Aorta (tissue), 5 donors: Measurements from ENCODE around the gene SORBS1. TPM values are rescaled to one million over a fixed set of nuclear protein-coding genes. Genes with fewer than 3 reads are reported as not detected.

Experiments
- ATAC-seq: fragments of 200-7000 bp; cut with Tn5 transposase; one replicate; pipeline ENCODE4 v1.9.1; 2022; ENCODE audit warnings: moderate library complexity; ENCODE audit not compliant: low FRiP score
- DNase-seq, 2 donors: peaks; one replicate each; pipeline ENCODE4 v3.0.0-alpha.2; 2020
- H3K27ac ChIP-seq, 2 donors: one replicate each; pipeline ENCODE4 v1.5.1; 2013; ENCODE audit warnings: low read length in 2 of 2, mild to moderate bottlenecking in 2 of 2, moderate library complexity in 2 of 2, control low read depth in 1 of 2, inconsistent platforms in 1 of 2, low read depth in 1 of 2
- H3K27me3 ChIP-seq, 2 donors: one replicate each; pipeline ENCODE4 v1.6.1; 2013; ENCODE audit warnings: control low read depth in 1 of 2, low read length in 1 of 2, mild to moderate bottlenecking in 1 of 2, moderate library complexity in 1 of 2; ENCODE audit not compliant: insufficient read depth in 2 of 2, control insufficient read depth in 1 of 2
- H3K36me3 ChIP-seq, 2 donors: one replicate each; pipeline ENCODE4 v1.6.1; 2013; ENCODE audit warnings: control low read depth in 1 of 2, low read length in 1 of 2, mild to moderate bottlenecking in 1 of 2; ENCODE audit not compliant: insufficient read depth in 2 of 2, control insufficient read depth in 1 of 2
- H3K4me1 ChIP-seq, 2 donors: one replicate each; pipeline ENCODE4 v1.6.1; 2013; ENCODE audit warnings: low read length in 2 of 2, control low read depth in 1 of 2, mild to moderate bottlenecking in 1 of 2, moderate library complexity in 1 of 2; ENCODE audit not compliant: insufficient read depth in 2 of 2, control insufficient read depth in 1 of 2
- H3K4me3 ChIP-seq, 2 donors: one replicate each; pipeline ENCODE4 v1.5.1; 2013; ENCODE audit warnings: low read length in 2 of 2, control low read depth in 1 of 2, mild to moderate bottlenecking in 1 of 2
- H3K9me3 ChIP-seq: one replicate; pipeline ENCODE4 v1.6.1; 2013; ENCODE audit warnings: mild to moderate bottlenecking, low read length; ENCODE audit not compliant: control insufficient read depth
- WGBS, 2 donors: extraction: QIAGEN DNeasy Blood & Tissue Kit; methylation state at CpG; one replicate each; pipeline ENCODE4 v1.1.7; 2013; 5-methylcytosine and 5-hydroxymethylcytosine counted together
- intact Hi-C, 2 donors: fragments of 100-400 bp; cut with DNase I; formaldehyde crosslinking; loops; one replicate each; pipeline versions ENCODE4 v1.14.2 to v1.15.0; 2022
- polyA plus RNA-seq, 2 donors: library from polyadenylated mRNA; stranded (reverse); fragments of 200-250 nt; gene quantifications; one replicate each; pipeline ENCODE4 v1.2.3, GENCODE V29; 2013
- total RNA-seq, 2 donors: library from RNA; stranded (reverse); fragmentation: NEBNext Ultra II Directional; extraction: Animal tissue kit (Norgen Biotek cat#: 25700); gene quantifications; one replicate each; pipeline ENCODE4 v1.2.1, GENCODE V29; 2021
- donor health status: healthy with polysubstance abuse.
- donor health status: Bipolar disorder and iron deficiency.
- donor health status: DM: no; HTN: no; CAD: no.
- donor health status: DM: no; HTN: no; CAD: no.
- donor health status: DM: yes; HTN: yes; CAD: no.

The SORBS1 gene
- total and polyA plus RNA-seq, 4 donors: 371 to 1,478 (median 482) TPM

DNA sequence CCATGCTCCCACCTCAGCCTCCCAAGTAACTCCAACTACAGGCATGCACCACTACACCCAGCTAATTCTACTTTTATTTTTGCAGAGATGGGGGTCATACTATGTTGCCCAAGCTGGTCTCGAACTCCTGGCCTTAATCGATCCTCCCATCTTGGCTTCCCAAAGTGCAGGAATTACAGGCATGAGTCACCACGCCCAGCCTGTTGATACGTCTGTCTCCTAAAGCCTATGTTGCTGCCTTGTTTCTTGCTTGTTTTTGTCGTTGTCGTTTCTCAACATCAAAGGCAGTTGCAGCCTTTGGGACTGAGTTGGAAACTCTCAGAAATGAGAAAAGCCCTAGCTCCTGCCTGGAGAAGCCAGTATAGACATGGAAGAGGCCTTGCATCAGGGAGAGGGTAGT is 49.9 kb downstream of the SORBS1 start:
- peaks cover 0 to 2% of the 10 kb centered on the region in 2 donors for H3K36me3 ChIP-seq
- 22 to 32% methylated on average over 6 of the region's 6 CpGs for WGBS, 2 donors
- DNase-seq (no peak), ATAC-seq (no peak)
- intact Hi-C loops: loop anchor here in 1 of 2 donors (5.0 kb wide), 1 partner anchor 34 kb away; no protein-coding TSS in a partner anchor
- H3K9me3 ChIP-seq: no peaks in the 10 kb centered on the region
- H3K27me3 ChIP-seq: no peaks in the 10 kb centered on the region
- peaks cover 3 to 8% of the 10 kb centered on the region in 2 donors for H3K4me1 ChIP-seq
- peak overlapping the region; percentile 54 to 91 for H3K27ac ChIP-seq
- H3K4me3 ChIP-seq: no peak overlapping the region

DNA sequence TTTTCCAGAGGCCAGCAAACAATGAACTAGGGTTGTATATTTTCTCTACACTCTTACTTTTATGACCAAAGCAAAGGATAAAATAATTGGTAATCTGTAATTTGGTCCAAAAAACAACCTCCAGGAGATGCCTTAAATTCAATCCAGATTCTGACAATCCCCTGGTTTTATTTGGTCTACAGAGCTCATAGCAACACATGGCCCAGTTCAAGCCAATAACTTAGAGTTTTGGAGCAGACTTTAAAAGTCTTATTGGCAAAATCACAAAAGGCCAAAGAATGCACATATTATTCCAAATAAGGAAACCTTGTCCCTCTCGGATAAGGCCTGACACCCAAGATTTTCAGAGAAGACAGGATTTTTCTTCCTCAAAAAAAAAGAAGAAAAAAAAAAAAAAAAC is 51.9 kb downstream of the SORBS1 start:
- ATAC-seq: no peak
- no peaks in the 10 kb centered on the region for H3K36me3 ChIP-seq
- peak overlapping the region; percentile 98 for H3K27ac ChIP-seq
- no peak overlapping the region for H3K4me3 ChIP-seq
- 0 to 6% methylated on average over 1 of the region's 1 CpG for WGBS, 2 donors
- H3K4me1 ChIP-seq: peaks cover 2 to 8% of the 10 kb centered on the region in 2 donors
- H3K9me3 ChIP-seq: no peaks in the 10 kb centered on the region
- H3K27me3 ChIP-seq: no peaks in the 10 kb centered on the region
- intact Hi-C loops: loop anchor here in 1 of 2 donors (10.0 kb wide), 1 partner anchor 46 kb away; no protein-coding TSS in a partner anchor
- no peak for DNase-seq

DNA sequence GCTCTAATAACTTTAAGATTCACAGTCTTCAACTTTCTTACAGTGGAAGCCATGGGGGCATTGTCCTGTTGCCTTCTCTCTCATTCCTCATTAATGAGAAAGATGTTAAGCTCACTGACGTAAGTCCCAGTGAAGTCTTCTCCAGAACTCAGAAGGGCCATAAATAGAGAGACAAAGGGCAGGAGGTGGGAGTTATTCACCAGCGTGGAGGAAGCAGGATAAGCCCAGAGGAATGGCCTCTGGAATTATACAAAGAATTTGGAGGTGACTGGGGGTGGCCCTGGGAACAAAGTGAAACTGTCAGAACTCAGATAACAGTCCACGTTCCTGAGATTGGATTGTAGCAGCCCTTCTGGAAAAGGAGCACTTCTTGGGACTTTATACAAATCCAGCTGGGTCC is 52.4 kb downstream of the SORBS1 start:
- 3 to 4% methylated on average over 3 of the region's 3 CpGs for WGBS, 2 donors
- no peak overlapping the region for H3K4me3 ChIP-seq
- intact Hi-C loops: loop anchor here in 1 of 2 donors (10.0 kb wide), 1 partner anchor 46 kb away; no protein-coding TSS in a partner anchor
- peak overlapping the region; percentile 98 for H3K27ac ChIP-seq
- peaks cover 6 to 10% of the 10 kb centered on the region in 2 donors for H3K4me1 ChIP-seq
- H3K9me3 ChIP-seq: no peaks in the 10 kb centered on the region
- no peak for DNase-seq
- peak; percentile 20 for ATAC-seq
- H3K27me3 ChIP-seq: no peaks in the 10 kb centered on the region
- no peaks in the 10 kb centered on the region for H3K36me3 ChIP-seq

DNA sequence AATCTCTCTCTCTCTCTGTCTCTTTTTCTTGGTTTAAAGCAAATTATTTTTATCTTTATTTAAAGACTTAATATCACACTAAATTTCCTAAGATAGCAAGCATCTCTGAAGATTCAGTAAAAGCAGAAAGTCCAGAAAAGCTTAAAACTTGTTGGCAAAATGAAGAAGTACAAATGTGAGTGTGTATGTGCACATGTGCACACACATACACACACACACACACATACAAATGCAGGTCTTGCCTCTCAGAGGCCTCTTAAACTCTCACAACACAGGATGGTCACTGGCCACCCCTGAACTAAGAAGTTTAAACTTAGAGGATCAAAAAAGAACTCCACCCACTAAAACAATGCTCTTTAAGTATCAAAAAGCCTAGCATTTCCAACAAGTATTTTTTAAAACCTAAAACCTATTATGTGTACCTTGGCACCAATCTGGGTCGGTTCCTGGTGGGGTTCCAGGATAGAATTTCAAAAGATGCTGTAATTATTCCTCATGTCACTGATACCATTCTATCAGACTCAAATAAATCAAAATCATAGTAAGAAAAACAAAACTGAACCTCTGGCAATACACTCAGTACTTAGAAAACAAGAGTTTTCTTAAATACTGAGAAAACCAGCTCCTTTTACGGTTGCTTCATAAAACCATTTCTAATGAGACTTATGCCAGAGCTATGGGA is 55.0 kb downstream of the SORBS1 start:
- DNase-seq: no peak
- intact Hi-C loops: loop anchor here in 1 of 2 donors (10.0 kb wide), 1 partner anchor 49 kb away; no protein-coding TSS in a partner anchor
- Histone ChIP-seq H3K36me3 (peaks cover 0 to 3% of the 10 kb centered on the region in 2 donors), H3K27ac (peak overlapping the region; percentile 70 to 86), H3K4me1 (peaks cover 9 to 15% of the 10 kb centered on the region in 2 donors), H3K9me3 (no peaks in the 10 kb centered on the region), H3K27me3 (no peaks in the 10 kb centered on the region), H3K4me3 (no peak overlapping the region)
- ATAC-seq: peak; percentile 2
- WGBS, 2 donors: 2 to 5% methylated on average over 2 of the region's 2 CpGs

DNA sequence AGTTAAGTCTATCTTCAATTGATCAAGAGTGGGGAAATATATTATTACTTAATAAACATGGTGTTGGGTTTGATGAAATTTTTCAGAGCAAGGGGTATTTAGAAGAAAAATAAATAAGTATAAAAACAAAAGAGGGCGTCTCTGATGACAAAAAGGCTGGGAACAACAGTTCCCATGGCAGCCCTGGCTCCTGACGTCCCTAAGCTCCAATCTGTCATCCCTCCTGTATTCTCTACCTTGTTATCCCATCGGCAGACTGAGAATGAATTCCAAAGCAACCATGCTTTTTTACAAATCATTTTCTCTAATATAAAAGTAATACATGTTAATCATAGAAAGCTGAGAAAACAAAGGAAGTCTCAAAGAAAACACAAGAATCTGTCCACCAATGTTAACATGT is 55.5 kb downstream of the SORBS1 start:
- intact Hi-C loops: loop anchor here in 1 of 2 donors (10.0 kb wide), 1 partner anchor 49 kb away; no protein-coding TSS in a partner anchor
- Histone ChIP-seq H3K27me3 (no peaks in the 10 kb centered on the region), H3K27ac (peak overlapping the region; percentile 43 to 54), H3K4me1 (peaks cover 9 to 15% of the 10 kb centered on the region in 2 donors), H3K4me3 (no peak overlapping the region), H3K9me3 (no peaks in the 10 kb centered on the region), H3K36me3 (peaks cover 0 to 3% of the 10 kb centered on the region in 2 donors)
- ATAC-seq (no peak), DNase-seq (no peak)
- WGBS, 2 donors: 5 to 6% methylated on average over 3 of the region's 3 CpGs

DNA sequence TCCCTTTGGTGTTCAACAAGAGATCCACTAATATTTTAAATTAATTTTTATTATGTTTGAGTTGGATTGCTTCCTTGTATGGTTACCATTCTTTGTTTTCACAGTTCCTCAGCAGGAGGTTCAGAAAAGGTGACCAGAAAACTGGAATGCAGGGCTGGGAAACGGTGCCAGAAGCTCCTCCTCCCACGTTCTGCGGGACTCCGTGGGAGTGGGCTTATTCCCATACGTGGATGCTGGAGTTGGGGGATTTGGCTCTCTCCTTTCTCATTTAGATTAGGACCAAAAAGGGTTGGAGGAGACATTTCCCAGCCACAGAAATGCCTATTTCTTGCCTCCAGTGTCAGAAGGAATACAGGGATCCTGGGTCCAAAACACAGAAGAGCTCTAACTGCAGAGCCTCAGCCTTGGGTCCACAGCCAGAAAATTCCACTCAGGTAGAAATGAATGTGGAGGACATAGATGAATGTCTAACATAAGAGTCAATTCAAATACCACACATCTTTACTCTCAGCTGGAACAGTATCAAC is 56.0 kb downstream of the SORBS1 start:
- H3K36me3 ChIP-seq: peaks cover 0 to 3% of the 10 kb centered on the region in 2 donors
- no peak overlapping the region for H3K4me3 ChIP-seq
- ATAC-seq (no peak), DNase-seq (no peak)
- peak overlapping the region; percentile 54 to 93 for H3K27ac ChIP-seq
- H3K4me1 ChIP-seq: peaks cover 9 to 15% of the 10 kb centered on the region in 2 donors
- no peaks in the 10 kb centered on the region for H3K27me3 ChIP-seq
- WGBS, 2 donors: 4 to 7% methylated on average over 5 of the region's 5 CpGs
- intact Hi-C loops: loop anchor here in 1 of 2 donors (10.0 kb wide), 1 partner anchor 50 kb away; no protein-coding TSS in a partner anchor
- no peaks in the 10 kb centered on the region for H3K9me3 ChIP-seq

DNA sequence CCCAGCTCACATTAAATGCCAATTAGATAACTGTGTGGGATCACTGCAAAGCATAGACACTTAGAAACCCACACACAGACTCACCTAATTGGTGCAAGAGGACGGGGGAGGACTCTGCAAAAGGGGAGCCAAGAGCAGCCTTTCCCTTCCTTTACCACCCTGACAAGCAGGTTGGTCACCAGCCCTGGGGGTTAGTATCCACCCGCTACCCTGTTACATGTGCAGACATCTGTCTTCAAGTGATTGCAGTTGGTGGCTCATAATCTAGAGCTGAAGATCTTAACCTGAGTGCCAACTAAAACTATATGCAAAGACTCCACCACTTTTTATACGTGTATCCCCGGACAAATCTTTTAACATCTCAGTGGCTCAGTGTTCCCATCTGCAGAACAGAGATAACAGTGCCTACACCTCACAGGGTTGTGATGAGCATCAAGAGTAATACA is 56.9 kb downstream of the SORBS1 start:
- Histone ChIP-seq H3K27ac (peak overlapping the region; percentile 75 to 92), H3K27me3 (no peaks in the 10 kb centered on the region), H3K4me1 (peaks cover 15 to 17% of the 10 kb centered on the region in 2 donors), H3K9me3 (no peaks in the 10 kb centered on the region), H3K4me3 (no peak overlapping the region), H3K36me3 (peaks cover 0 to 3% of the 10 kb centered on the region in 2 donors)
- WGBS, 2 donors: 29 to 36% methylated on average over 4 of the region's 4 CpGs
- no peak for DNase-seq
- intact Hi-C loops: loop anchor here in 1 of 2 donors (10.0 kb wide), 1 partner anchor 51 kb away; no protein-coding TSS in a partner anchor
- ATAC-seq: no peak

DNA sequence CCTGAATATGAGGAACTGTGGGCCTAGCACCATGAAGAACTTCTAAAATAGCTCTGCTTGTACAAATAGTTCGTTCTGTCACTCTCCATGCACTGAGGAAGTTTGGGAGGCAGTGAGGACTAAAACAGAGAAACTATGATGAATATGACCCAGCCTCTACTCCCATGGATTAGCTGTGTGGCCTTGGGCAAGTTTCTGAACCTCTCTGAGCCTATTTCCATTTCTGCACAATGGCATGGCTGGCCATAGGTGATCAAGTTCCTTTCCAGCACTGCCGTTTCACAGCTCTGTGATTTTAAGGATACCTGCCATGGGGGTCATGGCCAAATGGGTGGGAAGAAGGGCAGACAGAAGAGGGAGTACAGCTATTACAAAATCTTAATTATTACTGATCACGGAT is 57.6 kb downstream of the SORBS1 start:
- peak overlapping the region; percentile 75 to 92 for H3K27ac ChIP-seq
- DNase-seq (no peak), ATAC-seq (no peak)
- 23 to 34% methylated on average over 3 of the region's 3 CpGs for WGBS, 2 donors
- peaks cover 11 to 17% of the 10 kb centered on the region in 2 donors for H3K4me1 ChIP-seq
- H3K9me3 ChIP-seq: no peaks in the 10 kb centered on the region
- no peaks in the 10 kb centered on the region for H3K27me3 ChIP-seq
- peaks cover 0 to 3% of the 10 kb centered on the region in 2 donors for H3K36me3 ChIP-seq
- intact Hi-C loops: loop anchor here in 1 of 2 donors (10.0 kb wide), 1 partner anchor 51 kb away; no protein-coding TSS in a partner anchor
- no peak overlapping the region for H3K4me3 ChIP-seq
